Stomach (tissue), 4 donors: ENCODE measurements around the gene CIT.

Experiments
- POLR2A ChIP-seq, 4 donors: fragments of 450-650 bp; IDR thresholded peaks; one replicate each; pipeline ENCODE4 v1.6.1; 2016; ENCODE audit warnings: antibody characterized with exemption in 4 of 4, control low read depth in 2 of 4, mild to moderate bottlenecking in 1 of 4, moderate library complexity in 1 of 4
- POLR2AphosphoS5 ChIP-seq, 3 donors: sonication (generic); formaldehyde crosslinking; IDR thresholded peaks; one replicate each; pipeline ENCODE4 v1.6.1; 2016; ENCODE audit warnings: antibody characterized with exemption in 3 of 3
- TF ChIP-seq, protein P1 (sequence below), 7 experiments: fragments of 450-650 bp in 4 of 7; fragments of 200-600 bp in 3 of 7; sonication (generic) in 3 of 7; IDR thresholded peaks; one replicate each; pipeline ENCODE4 v1.5.1; 2016 to 2019; ENCODE audit warnings: antibody characterized with exemption in 7 of 7, control low read depth in 2 of 7, mild to moderate bottlenecking in 1 of 7

GRCh38 chr12:119735079-119735478, 142.0 kb downstream of the CIT start:
- TF ChIP-seq, protein P1, sequence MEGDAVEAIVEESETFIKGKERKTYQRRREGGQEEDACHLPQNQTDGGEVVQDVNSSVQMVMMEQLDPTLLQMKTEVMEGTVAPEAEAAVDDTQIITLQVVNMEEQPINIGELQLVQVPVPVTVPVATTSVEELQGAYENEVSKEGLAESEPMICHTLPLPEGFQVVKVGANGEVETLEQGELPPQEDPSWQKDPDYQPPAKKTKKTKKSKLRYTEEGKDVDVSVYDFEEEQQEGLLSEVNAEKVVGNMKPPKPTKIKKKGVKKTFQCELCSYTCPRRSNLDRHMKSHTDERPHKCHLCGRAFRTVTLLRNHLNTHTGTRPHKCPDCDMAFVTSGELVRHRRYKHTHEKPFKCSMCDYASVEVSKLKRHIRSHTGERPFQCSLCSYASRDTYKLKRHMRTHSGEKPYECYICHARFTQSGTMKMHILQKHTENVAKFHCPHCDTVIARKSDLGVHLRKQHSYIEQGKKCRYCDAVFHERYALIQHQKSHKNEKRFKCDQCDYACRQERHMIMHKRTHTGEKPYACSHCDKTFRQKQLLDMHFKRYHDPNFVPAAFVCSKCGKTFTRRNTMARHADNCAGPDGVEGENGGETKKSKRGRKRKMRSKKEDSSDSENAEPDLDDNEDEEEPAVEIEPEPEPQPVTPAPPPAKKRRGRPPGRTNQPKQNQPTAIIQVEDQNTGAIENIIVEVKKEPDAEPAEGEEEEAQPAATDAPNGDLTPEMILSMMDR (IDR thresholded peaks at IDR 0.05): no peak
- TF ChIP-seq POLR2A (IDR thresholded peaks at IDR 0.05): no peak
- TF ChIP-seq POLR2AphosphoS5 (IDR thresholded peaks at IDR 0.05): no peak
